ENCODE data around the gene ERG.

- TF ChIP-seq POLR2A (IDR thresholded peaks at IDR 0.05; ENCODE audit: low read depth, low read length) (no peak), TAF1 (IDR thresholded peaks at IDR 0.05; ENCODE audit: low read depth, low read length) (no peak)
These were observed 11.6 kb downstream of the ERG start for GRCh38 chr21:38486706-38487105.
